ENCODE results near the gene GUCD1. TPM values are rescaled to one million over a fixed set of nuclear protein-coding genes. Genes with fewer than 3 reads are reported as not detected.

Gene GUCD1
- total and polyA plus RNA-seq, 2 of the 13 experiments (the other 11 are each of a cell fraction or from before 2014, with no cell fraction given): 128 to 245 TPM

DNA sequence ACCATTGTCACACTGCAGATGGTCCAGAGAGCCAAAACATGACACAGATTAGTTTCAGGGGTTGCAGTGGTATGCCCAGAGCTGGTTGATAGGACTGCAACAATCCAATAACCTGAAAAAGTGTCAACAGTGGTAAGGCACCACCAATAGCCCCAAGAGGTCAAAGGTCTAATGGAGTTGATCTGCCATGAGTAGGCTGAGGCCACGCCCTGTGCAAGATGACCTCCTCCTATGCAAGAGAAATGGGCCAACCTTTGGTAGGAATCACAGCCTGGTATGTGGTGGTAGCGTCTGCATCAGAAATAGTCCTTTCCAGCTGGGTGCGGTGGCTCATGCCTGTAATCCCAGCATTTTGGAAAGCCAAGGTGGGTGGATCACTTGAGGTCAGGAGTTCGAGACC is 19.6 kb downstream of the GUCD1 start:
- H3K9me3 ChIP-seq (ENCODE audit: low read length): no peaks in the 10 kb centered on the region
- in situ Hi-C loops (cut with HindIII; ENCODE audit: extremely low pct_ligation_motif_present, low pct_unique_long_range_greater_than_20kb): no loop called here
- no peak for ATAC-seq
- DNase-seq (ENCODE audit: low spot score): no peak
- BruUV-seq (replicated peaks): no TSS peak
- POLR2A ChIA-PET: interaction anchor here (1.0 kb wide), 1 partner anchor 10 kb away, joined by 3 read pairs; no protein-coding TSS in a partner anchor
- H3K9ac ChIP-seq (ENCODE audit: insufficient read depth, low read depth, low read length): no peak overlapping the region
- TF ChIP-seq, protein P1, sequence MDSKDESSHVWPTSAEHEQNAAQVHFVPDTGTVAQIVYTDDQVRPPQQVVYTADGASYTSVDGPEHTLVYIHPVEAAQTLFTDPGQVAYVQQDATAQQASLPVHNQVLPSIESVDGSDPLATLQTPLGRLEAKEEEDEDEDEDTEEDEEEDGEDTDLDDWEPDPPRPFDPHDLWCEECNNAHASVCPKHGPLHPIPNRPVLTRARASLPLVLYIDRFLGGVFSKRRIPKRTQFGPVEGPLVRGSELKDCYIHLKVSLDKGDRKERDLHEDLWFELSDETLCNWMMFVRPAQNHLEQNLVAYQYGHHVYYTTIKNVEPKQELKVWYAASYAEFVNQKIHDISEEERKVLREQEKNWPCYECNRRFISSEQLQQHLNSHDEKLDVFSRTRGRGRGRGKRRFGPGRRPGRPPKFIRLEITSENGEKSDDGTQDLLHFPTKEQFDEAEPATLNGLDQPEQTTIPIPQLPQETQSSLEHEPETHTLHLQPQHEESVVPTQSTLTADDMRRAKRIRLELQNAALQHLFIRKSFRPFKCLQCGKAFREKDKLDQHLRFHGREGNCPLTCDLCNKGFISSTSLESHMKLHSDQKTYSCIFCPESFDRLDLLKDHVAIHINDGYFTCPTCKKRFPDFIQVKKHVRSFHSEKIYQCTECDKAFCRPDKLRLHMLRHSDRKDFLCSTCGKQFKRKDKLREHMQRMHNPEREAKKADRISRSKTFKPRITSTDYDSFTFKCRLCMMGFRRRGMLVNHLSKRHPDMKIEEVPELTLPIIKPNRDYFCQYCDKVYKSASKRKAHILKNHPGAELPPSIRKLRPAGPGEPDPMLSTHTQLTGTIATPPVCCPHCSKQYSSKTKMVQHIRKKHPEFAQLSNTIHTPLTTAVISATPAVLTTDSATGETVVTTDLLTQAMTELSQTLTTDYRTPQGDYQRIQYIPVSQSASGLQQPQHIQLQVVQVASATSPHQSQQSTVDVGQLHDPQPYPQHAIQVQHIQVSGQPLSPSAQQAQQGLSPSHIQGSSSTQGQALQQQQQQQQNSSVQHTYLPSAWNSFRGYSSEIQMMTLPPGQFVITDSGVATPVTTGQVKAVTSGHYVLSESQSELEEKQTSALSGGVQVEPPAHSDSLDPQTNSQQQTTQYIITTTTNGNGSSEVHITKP (CRISPR knock-in tag; IDR thresholded peaks at IDR 0.05; ENCODE audit: low read depth): no peak
- no peak for TF ChIP-seq GATA4 (IDR thresholded peaks at IDR 0.05; ENCODE audit: borderline replicate concordance, low read depth)
- H3K4me2 ChIP-seq (ENCODE audit: low read depth, low read length): no peak overlapping the region
- H3K27ac ChIP-seq (ENCODE audit: extremely low read length, insufficient read depth, low read length): no peak overlapping the region
- H3K79me2 ChIP-seq (ENCODE audit: insufficient read depth, low read length): no peaks in the 10 kb centered on the region
- H2AFZ ChIP-seq (ENCODE audit: low read length): no peak overlapping the region
- H3K27me3 ChIP-seq (ENCODE audit: control insufficient read depth in 1 of 2, insufficient read depth in 2 of 2, low read length in 2 of 2): no peaks in the 10 kb centered on the region
- H3K4me1 ChIP-seq (ENCODE audit: insufficient read depth, low read length): peaks cover 53% of the 10 kb centered on the region
- H3K36me3 ChIP-seq (replicated peaks in 1 of 2; ENCODE audit: control insufficient read depth in 1 of 2, insufficient read depth in 2 of 2, low read length in 2 of 2): peaks cover under 1 to 6% of the 10 kb centered on the region in 2 experiments; a peak in 2 of 5 replicates
- WGBS (ENCODE audit: low lambda C conversion rate): 100% methylated on average over 2 of the region's 4 CpGs
- FAIRE-seq: no peak
- CTCF ChIA-PET (ENCODE audit: low intra/inter-chr PET ratio, low total read pairs): no interaction called here
- intact Hi-C loops (cut with micrococcal nuclease; ENCODE audit: unreplicated experiment): no loop called here
- no peaks in the 10 kb centered on the region for H4K20me1 ChIP-seq (ENCODE audit: insufficient read depth, low read length)
- no peak overlapping the region for H3K4me3 ChIP-seq (replicated peaks in 1 of 3; ENCODE audit: insufficient read depth in 1 of 3, low read depth in 2 of 3, low read length in 3 of 3)

DNA sequence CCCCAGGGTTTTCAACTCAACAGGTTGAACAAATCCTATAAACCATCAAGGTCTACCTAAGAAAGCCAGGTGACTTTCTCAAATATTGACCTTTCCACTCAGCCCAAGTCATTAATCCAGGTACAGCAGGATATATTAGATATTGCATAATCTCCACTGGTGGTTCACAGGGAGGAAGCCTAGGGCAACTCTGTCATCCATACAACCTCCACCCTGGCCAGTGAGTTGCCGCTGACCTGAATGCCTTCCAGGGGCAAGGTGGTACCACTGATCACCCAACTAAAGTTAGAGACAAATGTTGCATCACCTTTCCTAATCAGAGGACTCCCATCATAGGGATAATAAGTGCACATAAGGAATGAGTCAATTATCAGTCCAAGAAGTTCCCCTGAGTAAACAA is 22.9 kb downstream of the GUCD1 start:
- ATAC-seq (no peak; the same call in 2 of the 3 replicates), DNase-seq (ENCODE audit: low spot score) (no peak), FAIRE-seq (no peak)
- in situ Hi-C loops (cut with HindIII; ENCODE audit: extremely low pct_ligation_motif_present, low pct_unique_long_range_greater_than_20kb): no loop called here
- 25% methylated on average over 1 of the region's 1 CpG for WGBS (ENCODE audit: low lambda C conversion rate)
- H3K9me3 ChIP-seq (ENCODE audit: low read length): no peaks in the 10 kb centered on the region
- ChIA-PET POLR2A (interaction anchor here (2.1 kb wide), 1 partner anchor 17 kb away, joined by 5 read pairs; no protein-coding TSS in a partner anchor), CTCF (ENCODE audit: low intra/inter-chr PET ratio, low total read pairs) (no interaction called here)
- H3K27me3 ChIP-seq (ENCODE audit: control insufficient read depth in 1 of 2, insufficient read depth in 2 of 2, low read length in 2 of 2): no peaks in the 10 kb centered on the region
- H3K4me2 ChIP-seq (ENCODE audit: low read depth, low read length): no peak overlapping the region
- no peak overlapping the region for H2AFZ ChIP-seq (ENCODE audit: low read length)
- intact Hi-C loops (cut with micrococcal nuclease; ENCODE audit: unreplicated experiment): no loop called here
- no TSS peak for BruUV-seq (replicated peaks)
- H3K4me1 ChIP-seq (ENCODE audit: insufficient read depth, low read length): peaks cover 56% of the 10 kb centered on the region
- H3K4me3 ChIP-seq (replicated peaks in 1 of 3; ENCODE audit: insufficient read depth in 1 of 3, low read depth in 2 of 3, low read length in 3 of 3): no peak overlapping the region
- H4K20me1 ChIP-seq (ENCODE audit: insufficient read depth, low read length): no peaks in the 10 kb centered on the region
- no peak overlapping the region for H3K27ac ChIP-seq (ENCODE audit: extremely low read length, insufficient read depth, low read length)
- no peaks in the 10 kb centered on the region for H3K36me3 ChIP-seq (replicated peaks in 1 of 2; ENCODE audit: control insufficient read depth in 1 of 2, insufficient read depth in 2 of 2, low read length in 2 of 2)
- no peaks in the 10 kb centered on the region for H3K79me2 ChIP-seq (ENCODE audit: insufficient read depth, low read length)
- H3K9ac ChIP-seq (ENCODE audit: insufficient read depth, low read depth, low read length): no peak overlapping the region
- TF ChIP-seq, protein P2, sequence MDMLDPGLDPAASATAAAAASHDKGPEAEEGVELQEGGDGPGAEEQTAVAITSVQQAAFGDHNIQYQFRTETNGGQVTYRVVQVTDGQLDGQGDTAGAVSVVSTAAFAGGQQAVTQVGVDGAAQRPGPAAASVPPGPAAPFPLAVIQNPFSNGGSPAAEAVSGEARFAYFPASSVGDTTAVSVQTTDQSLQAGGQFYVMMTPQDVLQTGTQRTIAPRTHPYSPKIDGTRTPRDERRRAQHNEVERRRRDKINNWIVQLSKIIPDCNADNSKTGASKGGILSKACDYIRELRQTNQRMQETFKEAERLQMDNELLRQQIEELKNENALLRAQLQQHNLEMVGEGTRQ (IDR thresholded peaks at IDR 0.05; ENCODE audit: low read depth, low read length): no peak
- TF ChIP-seq, protein P2 (CRISPR knock-in tag; IDR thresholded peaks at IDR 0.05; ENCODE audit: borderline replicate concordance): no peak
- TF ChIP-seq ZNF296 (CRISPR knock-in tag; conservative IDR thresholded peaks at IDR 0.05) (no peak), CEBPG (CRISPR knock-in tag; IDR thresholded peaks at IDR 0.05) (peak; percentile 77), ETV6 (CRISPR knock-in tag; conservative IDR thresholded peaks at IDR 0.05) (no peak), ATF7 (IDR thresholded peaks at IDR 0.05) (peak; percentile 32; the same call in 1 of the 2 replicates), ATF7 (CRISPR knock-in tag; IDR thresholded peaks at IDR 0.05) (no peak), SALL1 (CRISPR knock-in tag; IDR thresholded peaks at IDR 0.05) (0 out of 2 replicates have a peak, but pooled peaks have one; percentile 8), GATAD2A (CRISPR knock-in tag; IDR thresholded peaks at IDR 0.05) (0 out of 2 replicates have a peak, but pooled peaks have one; percentile 11), ZNF652 (CRISPR knock-in tag; IDR thresholded peaks at IDR 0.05; ENCODE audit: borderline replicate concordance, low read depth) (no peak)
- TF ChIP-seq, protein P3, sequence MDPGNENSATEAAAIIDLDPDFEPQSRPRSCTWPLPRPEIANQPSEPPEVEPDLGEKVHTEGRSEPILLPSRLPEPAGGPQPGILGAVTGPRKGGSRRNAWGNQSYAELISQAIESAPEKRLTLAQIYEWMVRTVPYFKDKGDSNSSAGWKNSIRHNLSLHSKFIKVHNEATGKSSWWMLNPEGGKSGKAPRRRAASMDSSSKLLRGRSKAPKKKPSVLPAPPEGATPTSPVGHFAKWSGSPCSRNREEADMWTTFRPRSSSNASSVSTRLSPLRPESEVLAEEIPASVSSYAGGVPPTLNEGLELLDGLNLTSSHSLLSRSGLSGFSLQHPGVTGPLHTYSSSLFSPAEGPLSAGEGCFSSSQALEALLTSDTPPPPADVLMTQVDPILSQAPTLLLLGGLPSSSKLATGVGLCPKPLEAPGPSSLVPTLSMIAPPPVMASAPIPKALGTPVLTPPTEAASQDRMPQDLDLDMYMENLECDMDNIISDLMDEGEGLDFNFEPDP (CRISPR knock-in tag; conservative IDR thresholded peaks at IDR 0.05): no peak
